Fibroblast of lung (primary cell): Measurements from ENCODE around the gene SHISA9. TPM values are rescaled to one million over a fixed set of nuclear protein-coding genes. Genes with fewer than 3 reads are reported as not detected.

Experiments used
- DNase-seq, 2 donors: peaks; one replicate each; pipeline versions ENCODE4 v3.0.0 to v3.0.0-alpha.2; 2010; ENCODE audit warnings: low read depth in 2 of 2
- H2AFZ ChIP-seq: 2 replicates; pipeline ENCODE4 v1.5.1; 2012; ENCODE audit warnings: low read length, control low read depth, inconsistent platforms
- H3K27ac ChIP-seq: 2 replicates; pipeline ENCODE4 v1.5.1; 2011; ENCODE audit warnings: low read length, control low read depth; ENCODE audit not compliant: insufficient read depth
- H3K27me3 ChIP-seq: 2 replicates; pipeline ENCODE4 v1.5.1; 2011; ENCODE audit warnings: mild to moderate bottlenecking, low read length; ENCODE audit not compliant: control insufficient read depth, insufficient read depth
- H3K36me3 ChIP-seq: 2 replicates; pipeline ENCODE4 v1.5.1; 2011; ENCODE audit warnings: low read length; ENCODE audit not compliant: control insufficient read depth, insufficient read depth
- H3K4me1 ChIP-seq: 2 replicates; pipeline ENCODE4 v1.5.1; 2011; ENCODE audit warnings: low read length; ENCODE audit not compliant: control insufficient read depth, insufficient read depth; ENCODE audit errors: extremely low read depth
- H3K4me2 ChIP-seq: 2 replicates; pipeline ENCODE4 v1.5.1; 2011; ENCODE audit warnings: low read length, control low read depth; ENCODE audit not compliant: insufficient read depth; ENCODE audit errors: extremely low read depth
- H3K4me3 ChIP-seq, 4 experiments: fragments of 200-600 bp in 1 of 4; sonication (generic) in 1 of 4; replicated peaks in 1 of 4; 2 replicates each; pipeline ENCODE4 v1.5.1; 2011 to 2016; ENCODE audit warnings: low read length in 4 of 4, low read depth in 3 of 4, mild to moderate bottlenecking in 3 of 4, control low read depth in 2 of 4, inconsistent platforms in 1 of 4, mixed read lengths in 1 of 4; ENCODE audit not compliant: insufficient read depth in 1 of 4; ENCODE audit errors: control extremely low read depth in 1 of 4
- H3K79me2 ChIP-seq: 2 replicates; pipeline ENCODE4 v1.5.1; 2012; ENCODE audit warnings: mild to moderate bottlenecking, low read length, inconsistent platforms; ENCODE audit not compliant: control insufficient read depth, insufficient read depth
- H3K9ac ChIP-seq: 2 replicates; pipeline ENCODE4 v1.5.1; 2011; ENCODE audit warnings: mild to moderate bottlenecking, low read length, control low read depth; ENCODE audit not compliant: insufficient read depth
- H3K9me3 ChIP-seq: 2 replicates; pipeline ENCODE4 v1.5.1; 2012; ENCODE audit warnings: low read depth, low read length; ENCODE audit not compliant: control insufficient read depth, insufficient read depth
- H4K20me1 ChIP-seq: 2 replicates; pipeline ENCODE4 v1.5.1; 2011; ENCODE audit warnings: low read length; ENCODE audit not compliant: control insufficient read depth, insufficient read depth; ENCODE audit errors: extremely low read depth
- CTCF ChIP-seq, 2 donors: IDR thresholded peaks in 1 of 2; conservative IDR thresholded peaks in 1 of 2; 1 replicate in 1 of 2; 2 replicates in 1 of 2; pipeline ENCODE4 v1.5.1; 2011 to 2012; ENCODE audit warnings: low read length in 2 of 2, control low read depth in 1 of 2, inconsistent platforms in 1 of 2, low read depth in 1 of 2, mild to moderate bottlenecking in 1 of 2
- EZH2 ChIP-seq: IDR thresholded peaks from 2 replicates; pipeline ENCODE4 v1.5.1; 2012; ENCODE audit warnings: low read length, control low read depth, mild to moderate bottlenecking; ENCODE audit errors: missing control alignments
- polyA plus RNA-seq, 2 donors: library from polyadenylated mRNA; depleted of rRNA in 1 of 2; stranded (reverse) in 1 of 2; unstranded in 1 of 2; fragments of >200 nt; gene quantifications; 2 replicates each; pipeline ENCODE4 v1.2.1, GENCODE V29; 2011 to 2012; ENCODE audit warnings: missing spikeins in 1 of 2
- total RNA-seq: library from RNA; depleted of rRNA; stranded (reverse); fragments of >200 nt; gene quantifications from 2 replicates; pipeline ENCODE4 v1.2.1, GENCODE V29; 2014

Gene SHISA9
- total and polyA plus RNA-seq, 2 donors (not counting 1 experiment from before 2014, with no cell fraction given) = not detected

- DNase-seq = no peak
- no peak overlapping the region for H2AFZ ChIP-seq
- no peaks in the 10 kb centered on the region for H4K20me1 ChIP-seq
- H3K4me3 ChIP-seq = no peak overlapping the region
- H3K4me1 ChIP-seq = no peaks in the 10 kb centered on the region
- H3K9ac ChIP-seq = no peak overlapping the region
- no peak for TF ChIP-seq EZH2
- TF ChIP-seq CTCF (conservative IDR thresholded peaks at IDR 0.05 in 1 of 2, IDR thresholded peaks at IDR 0.05 in 1 of 2; ENCODE audit: low read depth in 1 of 2, low read length in 2 of 2) = no peak
- H3K27ac ChIP-seq = no peak overlapping the region
- no peaks in the 10 kb centered on the region for H3K9me3 ChIP-seq
- H3K4me2 ChIP-seq = no peak overlapping the region
- H3K79me2 ChIP-seq = no peaks in the 10 kb centered on the region
- peaks cover 4% of the 10 kb centered on the region for H3K27me3 ChIP-seq
- no peaks in the 10 kb centered on the region for H3K36me3 ChIP-seq
These were observed 6.4 kb downstream of the SHISA9 start for GRCh38 chr16:12907670-12908233.

GRCh38 chr16:12917246-12917645 lies 15.8 kb downstream of the SHISA9 start:
- TF ChIP-seq EZH2 = no peak
- TF ChIP-seq CTCF (conservative IDR thresholded peaks at IDR 0.05 in 1 of 2, IDR thresholded peaks at IDR 0.05 in 1 of 2; ENCODE audit: low read depth in 1 of 2, low read length in 2 of 2) = no peak
- H3K79me2 ChIP-seq = no peaks in the 10 kb centered on the region
- H3K4me3 ChIP-seq = no peak overlapping the region
- no peak overlapping the region for H2AFZ ChIP-seq
- no peak overlapping the region for H3K4me2 ChIP-seq
- no peaks in the 10 kb centered on the region for H4K20me1 ChIP-seq
- H3K9me3 ChIP-seq = no peaks in the 10 kb centered on the region
- H3K27ac ChIP-seq = no peak overlapping the region
- H3K4me1 ChIP-seq = no peaks in the 10 kb centered on the region
- H3K36me3 ChIP-seq = no peaks in the 10 kb centered on the region
- no peak overlapping the region for H3K9ac ChIP-seq
- H3K27me3 ChIP-seq = no peaks in the 10 kb centered on the region
- DNase-seq = no peak

GRCh38 chr16:12917653-12918052 lies 16.3 kb downstream of the SHISA9 start:
- H2AFZ ChIP-seq = no peak overlapping the region
- no peak for DNase-seq
- no peaks in the 10 kb centered on the region for H4K20me1 ChIP-seq
- no peak overlapping the region for H3K9ac ChIP-seq
- H3K4me3 ChIP-seq = no peak overlapping the region
- H3K9me3 ChIP-seq = no peaks in the 10 kb centered on the region
- no peaks in the 10 kb centered on the region for H3K36me3 ChIP-seq
- no peaks in the 10 kb centered on the region for H3K27me3 ChIP-seq
- no peak overlapping the region for H3K4me2 ChIP-seq
- TF ChIP-seq CTCF (conservative IDR thresholded peaks at IDR 0.05 in 1 of 2, IDR thresholded peaks at IDR 0.05 in 1 of 2; ENCODE audit: low read depth in 1 of 2, low read length in 2 of 2) (no peak), EZH2 (no peak)
- H3K27ac ChIP-seq = no peak overlapping the region
- no peaks in the 10 kb centered on the region for H3K79me2 ChIP-seq
- no peaks in the 10 kb centered on the region for H3K4me1 ChIP-seq
